Gastroesophageal sphincter (tissue), 4 donors: ENCODE results near the gene PPP1R2C. TPM values are rescaled to one million over a fixed set of nuclear protein-coding genes. Genes with fewer than 3 reads are reported as not detected.

ENCODE experiments used
- ATAC-seq: fragments of 150-250 bp; one replicate; pipeline ENCODE4 v1.9.1; 2016; ENCODE audit warnings: mild to moderate bottlenecking, moderate library complexity
- H3K27ac ChIP-seq, 4 donors: fragments of 200-600 bp; sonication (generic) in 3 of 4; 1 replicate in 3 of 4; 2 replicates in 1 of 4; pipeline ENCODE4 v1.5.1; 2016 to 2019
- H3K27me3 ChIP-seq: fragments of 200-600 bp; sonication (generic); one replicate; pipeline ENCODE4 v1.5.1; 2019
- H3K36me3 ChIP-seq, 2 donors: fragments of 200-600 bp; sonication (generic); one replicate each; pipeline ENCODE4 v1.5.1; 2019; ENCODE audit warnings: control low read depth in 1 of 2
- H3K4me1 ChIP-seq, 3 donors: fragments of 200-600 bp; sonication (generic); 1 replicate in 2 of 3; 2 replicates in 1 of 3; pipeline ENCODE4 v1.5.1; 2016 to 2019; ENCODE audit warnings: control low read depth in 2 of 3
- H3K4me3 ChIP-seq, 2 donors: fragments of 200-600 bp; sonication (generic); one replicate each; pipeline ENCODE4 v1.5.1; 2019; ENCODE audit warnings: mild to moderate bottlenecking in 1 of 2, moderate library complexity in 1 of 2
- H3K9me3 ChIP-seq, 3 donors: fragments of 200-600 bp; sonication (generic); one replicate each; pipeline ENCODE4 v1.5.1; 2017 to 2019; ENCODE audit warnings: control low read depth in 2 of 3
- EP300 ChIP-seq: sonication (generic); formaldehyde crosslinking; IDR thresholded peaks from one replicate; pipeline ENCODE4 v1.6.1; 2017; ENCODE audit warnings: antibody characterized with exemption, mild to moderate bottlenecking
- POLR2A ChIP-seq, 2 donors: fragments of 450-650 bp; IDR thresholded peaks; one replicate each; pipeline ENCODE4 v1.6.1; 2017; ENCODE audit warnings: antibody characterized with exemption in 2 of 2, mild to moderate bottlenecking in 2 of 2, moderate library complexity in 1 of 2
- POLR2AphosphoS5 ChIP-seq: sonication (generic); formaldehyde crosslinking; IDR thresholded peaks from one replicate; pipeline ENCODE4 v1.6.1; 2017; ENCODE audit warnings: antibody characterized with exemption
- WGBS, 2 donors: methylation state at CpG; one replicate each; pipeline ENCODE4 v1.1.5; 2018; ENCODE audit warnings: low coverage in 1 of 2; 5-methylcytosine and 5-hydroxymethylcytosine counted together
- total RNA-seq, 4 donors: library from RNA; depleted of rRNA; stranded (reverse); fragments of >200 nt; gene quantifications; one replicate each; pipeline ENCODE4 v1.1.0, GENCODE V29; 2016
- TF ChIP-seq, protein P1 (sequence below), 4 experiments: fragments of 200-600 bp in 2 of 4; fragments of 450-650 bp in 2 of 4; sonication (generic) in 1 of 4; IDR thresholded peaks; one replicate each; pipeline ENCODE4 v1.5.1; 2017 to 2019; ENCODE audit warnings: antibody characterized with exemption in 4 of 4, mild to moderate bottlenecking in 2 of 4, moderate library complexity in 2 of 4

Gene PPP1R2C
- total RNA-seq, 4 donors from 2014 or later: not detected

- no CpG with 5 or more reads among the region's 1 CpG for WGBS, 2 donors
- ATAC-seq: no peak
- Histone ChIP-seq H3K27ac (no peak overlapping the region), H3K27me3 (no peaks in the 10 kb centered on the region), H3K9me3 (no peaks in the 10 kb centered on the region), H3K4me1 (no peaks in the 10 kb centered on the region), H3K4me3 (no peak overlapping the region), H3K36me3 (no peaks in the 10 kb centered on the region)
- TF ChIP-seq POLR2AphosphoS5: no peak
- no peak for TF ChIP-seq POLR2A (IDR thresholded peaks at IDR 0.05)
- TF ChIP-seq EP300: no peak
- TF ChIP-seq, protein P1, sequence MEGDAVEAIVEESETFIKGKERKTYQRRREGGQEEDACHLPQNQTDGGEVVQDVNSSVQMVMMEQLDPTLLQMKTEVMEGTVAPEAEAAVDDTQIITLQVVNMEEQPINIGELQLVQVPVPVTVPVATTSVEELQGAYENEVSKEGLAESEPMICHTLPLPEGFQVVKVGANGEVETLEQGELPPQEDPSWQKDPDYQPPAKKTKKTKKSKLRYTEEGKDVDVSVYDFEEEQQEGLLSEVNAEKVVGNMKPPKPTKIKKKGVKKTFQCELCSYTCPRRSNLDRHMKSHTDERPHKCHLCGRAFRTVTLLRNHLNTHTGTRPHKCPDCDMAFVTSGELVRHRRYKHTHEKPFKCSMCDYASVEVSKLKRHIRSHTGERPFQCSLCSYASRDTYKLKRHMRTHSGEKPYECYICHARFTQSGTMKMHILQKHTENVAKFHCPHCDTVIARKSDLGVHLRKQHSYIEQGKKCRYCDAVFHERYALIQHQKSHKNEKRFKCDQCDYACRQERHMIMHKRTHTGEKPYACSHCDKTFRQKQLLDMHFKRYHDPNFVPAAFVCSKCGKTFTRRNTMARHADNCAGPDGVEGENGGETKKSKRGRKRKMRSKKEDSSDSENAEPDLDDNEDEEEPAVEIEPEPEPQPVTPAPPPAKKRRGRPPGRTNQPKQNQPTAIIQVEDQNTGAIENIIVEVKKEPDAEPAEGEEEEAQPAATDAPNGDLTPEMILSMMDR (IDR thresholded peaks at IDR 0.05): no peak
Observed at GRCh38 chrX:42739741-42740140, 38.2 kb downstream of the PPP1R2C start.

GRCh38 chrX:42739258-42739657 lies 38.7 kb downstream of the PPP1R2C start:
- Histone ChIP-seq H3K4me3 (no peak overlapping the region), H3K4me1 (no peaks in the 10 kb centered on the region), H3K27ac (no peak overlapping the region), H3K27me3 (no peaks in the 10 kb centered on the region), H3K36me3 (no peaks in the 10 kb centered on the region), H3K9me3 (no peaks in the 10 kb centered on the region)
- ATAC-seq: no peak
- 28 to 57% methylated on average over 4 of the region's 4 CpGs for WGBS, 2 donors
- TF ChIP-seq, protein P1 (IDR thresholded peaks at IDR 0.05): no peak
- TF ChIP-seq POLR2A (IDR thresholded peaks at IDR 0.05) (no peak), POLR2AphosphoS5 (no peak), EP300 (no peak)

- Histone ChIP-seq H3K36me3 (no peaks in the 10 kb centered on the region), H3K27ac (no peak overlapping the region)
- no peak for TF ChIP-seq EP300
- TF ChIP-seq POLR2AphosphoS5: no peak
- TF ChIP-seq, protein P1 (IDR thresholded peaks at IDR 0.05): no peak
- TF ChIP-seq POLR2A (IDR thresholded peaks at IDR 0.05): no peak
Observed at GRCh38 chrX:42738552-42738951, 39.4 kb downstream of the PPP1R2C start.

DNA sequence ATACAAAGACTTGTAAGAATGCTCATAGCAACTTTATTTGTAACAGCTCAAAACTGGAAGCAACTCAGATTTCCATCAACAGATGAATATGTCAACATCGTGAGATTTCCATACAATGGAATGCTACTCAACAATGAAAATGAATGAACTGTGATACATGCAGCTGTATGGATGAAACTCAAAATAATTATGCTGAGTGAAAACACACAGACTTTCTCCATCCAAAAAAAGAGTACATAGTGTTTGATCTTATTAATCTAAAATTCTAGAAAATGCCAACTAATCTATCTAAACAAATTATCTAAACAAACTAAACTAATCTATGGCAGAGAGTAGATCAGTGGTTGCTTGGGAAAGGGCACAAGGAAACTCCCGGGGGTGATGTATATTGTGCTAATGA lies 42.7 kb downstream of the PPP1R2C start:
- TF ChIP-seq POLR2A (IDR thresholded peaks at IDR 0.05): no peak
- Histone ChIP-seq H3K36me3 (no peaks in the 10 kb centered on the region), H3K9me3 (no peaks in the 10 kb centered on the region), H3K27me3 (no peaks in the 10 kb centered on the region), H3K4me3 (no peak overlapping the region), H3K27ac (no peak overlapping the region), H3K4me1 (no peaks in the 10 kb centered on the region)
- 74 to 86% methylated on average over 1 to 2 of the region's 2 CpGs for WGBS, 2 donors
- no peak for ATAC-seq

More at GRCh38 chrX:42738552-42738951, 39.4 kb downstream of the PPP1R2C start:
- no peaks in the 10 kb centered on the region for H3K9me3 ChIP-seq
- H3K4me1 ChIP-seq: no peaks in the 10 kb centered on the region
- no peaks in the 10 kb centered on the region for H3K27me3 ChIP-seq
- WGBS, 2 donors: 77 to 83% methylated on average over 2 of the region's 2 CpGs
- H3K4me3 ChIP-seq: no peak overlapping the region
- no peak for ATAC-seq

- no peak for TF ChIP-seq EP300
- TF ChIP-seq, protein P1 (IDR thresholded peaks at IDR 0.05): no peak
- TF ChIP-seq POLR2AphosphoS5: no peak
- no peak for TF ChIP-seq POLR2A (IDR thresholded peaks at IDR 0.05)
- H3K36me3 ChIP-seq: no peaks in the 10 kb centered on the region
- H3K4me3 ChIP-seq: no peak overlapping the region
- WGBS, 2 donors: no CpG with 5 or more reads among the region's 3 CpGs
- H3K27me3 ChIP-seq: no peaks in the 10 kb centered on the region
- ATAC-seq: no peak
- no peak overlapping the region for H3K27ac ChIP-seq
- H3K4me1 ChIP-seq: no peaks in the 10 kb centered on the region
- H3K9me3 ChIP-seq: no peaks in the 10 kb centered on the region
Observed at GRCh38 chrX:42732506-42732905, 45.5 kb downstream of the PPP1R2C start.
